ENCODE measurements around the gene OR14K1.
"Not testable (repeated sequence)": the region's sequence is repeated elsewhere in the genome, so short reads cannot be mapped to it uniquely, and the experiment has no call there.

Gene OR14K1
- 0 reads per million in 4 experiments for total RNA-seq

DNA sequence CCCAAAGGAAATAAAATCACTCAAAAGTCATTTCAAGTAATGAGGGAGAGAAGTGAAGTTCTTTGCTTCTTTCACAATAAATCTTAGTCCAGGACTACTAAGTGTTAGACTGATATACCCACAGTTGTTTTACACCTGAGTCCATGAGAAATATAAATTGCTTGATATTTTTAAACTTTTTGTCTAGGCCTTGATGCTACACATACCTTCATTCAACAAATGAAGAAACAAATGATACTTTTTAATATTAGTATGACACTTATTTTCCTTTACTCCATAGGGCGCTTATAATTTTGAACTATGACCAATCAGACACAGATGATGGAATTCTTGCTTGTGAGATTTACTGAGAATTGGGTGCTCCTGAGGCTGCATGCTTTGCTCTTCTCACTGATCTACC, at the start of gene OR14K1:
Gene OR14K1, plus strand, starts transcription at position 301 of the 400 bp plus-strand sequence. Its CDS starts 0 bp downstream, at position 301.
- DNase-seq, result no peak

DNA sequence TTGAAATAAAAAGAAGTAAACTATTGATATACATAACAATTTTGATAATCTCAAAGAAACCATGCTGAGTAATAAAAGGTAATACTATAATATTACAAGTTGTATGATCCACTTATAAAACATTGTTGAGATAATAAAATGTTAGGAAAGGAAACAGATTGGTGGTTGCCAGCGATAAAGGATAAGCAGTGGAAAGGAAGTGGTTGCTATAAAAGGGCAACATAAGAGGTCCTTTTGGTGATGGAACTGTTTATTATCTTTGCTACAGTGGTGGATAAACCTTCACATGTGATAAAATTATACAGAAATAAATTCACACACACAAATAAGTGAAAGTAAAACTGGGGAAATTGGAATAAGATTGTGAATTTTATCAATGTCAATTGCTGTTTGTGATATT, 37.1 kb upstream of the OR14K1 start:
- DNase-seq, result no peak

DNA sequence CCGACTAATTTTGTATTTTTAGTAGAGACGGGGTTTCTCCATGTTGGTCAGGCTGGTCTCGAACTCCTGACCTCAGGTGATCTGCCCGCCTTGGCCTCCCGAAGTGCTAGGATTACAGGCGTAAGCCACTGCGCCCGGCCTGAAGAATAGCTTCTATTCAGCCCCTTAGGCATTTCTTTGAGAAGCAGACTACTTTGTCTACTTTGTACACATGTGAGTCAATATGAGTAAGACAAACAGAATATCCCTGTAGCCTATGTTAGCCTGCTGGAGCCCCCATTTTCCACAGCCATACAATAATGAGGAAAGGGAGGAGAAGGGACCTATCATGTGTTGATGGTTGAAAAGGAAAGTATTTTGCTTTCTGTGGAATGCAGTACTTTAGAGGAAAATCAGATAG, 27.7 kb upstream of the OR14K1 start:
- not testable (repeated sequence) for DNase-seq

GRCh38 chr1:247713753-247714152, 24.7 kb upstream of the OR14K1 start:
- DNase-seq, result no peak

DNA sequence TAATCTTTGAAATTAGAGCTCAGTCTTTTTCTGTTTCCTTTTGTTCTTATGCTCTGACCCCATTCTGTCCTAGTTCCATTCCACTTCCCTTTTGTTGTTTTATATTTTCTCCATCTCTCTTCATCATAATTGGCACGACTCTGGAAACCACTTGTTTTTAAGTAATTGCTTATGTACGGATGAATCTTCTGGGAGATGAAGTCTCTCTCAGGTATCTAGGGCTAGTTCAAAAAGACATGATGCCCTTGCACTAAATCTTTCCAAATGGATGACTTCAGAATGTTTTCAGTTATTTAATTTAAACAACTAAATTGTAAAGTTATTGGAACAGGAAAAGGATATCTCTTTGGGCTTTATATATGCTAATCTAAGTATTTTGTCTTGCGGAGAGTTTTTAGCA, 21.9 kb upstream of the OR14K1 start, which contains the start of gene OR6F1:
Gene OR6F1, minus strand, starts transcription at position 101 of the 400 bp plus-strand sequence. CDS start 3,891 bp downstream, outside the sequence.
- DNase-seq, result no peak

DNA sequence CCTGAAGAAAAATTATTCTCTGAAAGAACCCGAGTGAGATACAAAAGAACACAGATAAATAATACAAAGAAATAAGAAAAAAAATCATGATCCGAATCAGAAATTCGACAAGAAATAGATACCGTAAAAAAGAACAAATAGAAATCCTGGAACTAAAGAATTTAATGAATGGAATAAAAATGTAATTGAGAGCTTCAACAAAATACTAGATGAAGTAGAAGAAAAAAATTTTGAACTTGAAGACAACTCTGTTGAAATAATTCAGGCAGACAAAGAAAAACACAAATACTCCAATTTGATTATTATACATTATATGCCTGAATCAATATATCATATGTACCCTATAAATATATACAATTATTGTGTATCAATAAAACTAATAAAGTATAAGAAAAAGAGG, 17.2 kb upstream of the OR14K1 start:
- DNase-seq, result no peak

DNA sequence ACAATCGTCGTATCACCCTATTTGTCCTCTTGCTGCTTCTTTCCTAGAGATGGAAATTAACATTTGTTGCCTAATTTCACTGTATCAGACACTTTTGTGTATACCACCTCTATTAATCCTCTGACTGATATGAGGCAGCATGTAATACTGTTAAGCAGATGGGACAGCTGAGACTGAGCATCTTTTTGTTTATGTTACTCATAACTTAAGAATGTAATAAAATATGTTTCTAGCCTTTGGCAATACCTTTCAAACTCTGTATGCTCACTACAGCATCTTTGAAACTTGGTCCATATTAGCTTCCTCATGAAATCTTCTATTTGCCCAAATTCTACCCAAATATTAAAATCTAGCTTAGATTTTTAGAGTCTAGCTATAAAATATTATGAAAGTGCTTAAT, 2.3 kb downstream of the OR14K1 start:
- DNase-seq, result no peak

DNA sequence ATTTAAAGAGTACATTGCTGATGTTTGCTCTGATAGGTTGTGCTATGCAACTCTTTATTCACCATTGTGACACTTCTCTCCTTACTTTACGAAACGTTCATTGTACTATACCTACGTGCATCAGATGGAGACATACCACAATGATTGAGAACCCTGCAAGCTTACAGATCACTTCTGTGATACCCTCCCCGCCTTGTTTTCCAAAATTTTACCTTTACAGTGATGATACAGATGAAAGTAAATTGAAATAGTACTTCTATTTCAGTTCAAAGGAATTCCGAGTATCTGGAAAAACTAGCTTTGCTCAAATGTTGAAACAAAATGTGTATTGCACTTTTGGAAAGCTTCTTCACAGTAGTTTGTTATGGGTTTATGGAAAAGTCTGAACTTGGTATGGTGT, 3.3 kb downstream of the OR14K1 start:
- DNase-seq, result no peak

GRCh38 chr1:247742215-247742760, 3.9 kb downstream of the OR14K1 start:
- not testable (repeated sequence) for DNase-seq

DNA sequence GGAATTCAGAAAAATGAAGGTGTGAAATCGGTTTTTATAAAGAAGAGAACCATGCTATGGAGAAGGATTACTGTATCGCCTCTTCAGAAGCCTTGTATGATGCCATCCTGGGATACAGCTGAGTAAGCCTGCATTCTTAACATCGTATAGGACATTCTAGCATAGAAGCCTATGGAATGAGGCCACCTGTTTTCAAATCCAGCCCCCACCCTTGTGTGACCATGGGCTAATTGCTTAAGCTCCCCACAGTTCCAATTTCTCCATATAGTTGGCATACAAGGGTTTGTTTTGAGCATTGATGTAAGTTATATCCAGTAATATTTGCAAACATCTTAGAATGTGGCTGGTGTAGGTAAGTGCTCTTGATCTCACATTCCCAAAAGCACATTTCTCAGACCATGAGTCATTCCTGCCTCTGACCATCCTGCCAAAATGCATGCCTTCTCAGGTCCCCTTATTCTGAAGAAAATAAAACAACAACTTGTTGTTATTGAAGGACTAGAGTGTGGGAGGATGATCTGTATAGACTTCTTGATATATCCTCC, 8.0 kb downstream of the OR14K1 start:
- no peak for DNase-seq

GRCh38 chr1:247747616-247748015, 9.2 kb downstream of the OR14K1 start:
- DNase-seq, result no peak

GRCh38 chr1:247748041-247748440, 9.6 kb downstream of the OR14K1 start, which contains the start of gene OR14A2:
Gene OR14A2 (minus strand): TSS chr1:247748141.
- DNase-seq, result no peak

GRCh38 chr1:247749870-247750269, 11.5 kb downstream of the OR14K1 start:
- DNase-seq, result no peak

GRCh38 chr1:247754311-247754710, 15.9 kb downstream of the OR14K1 start:
- DNase-seq, result not testable (repeated sequence)

DNA sequence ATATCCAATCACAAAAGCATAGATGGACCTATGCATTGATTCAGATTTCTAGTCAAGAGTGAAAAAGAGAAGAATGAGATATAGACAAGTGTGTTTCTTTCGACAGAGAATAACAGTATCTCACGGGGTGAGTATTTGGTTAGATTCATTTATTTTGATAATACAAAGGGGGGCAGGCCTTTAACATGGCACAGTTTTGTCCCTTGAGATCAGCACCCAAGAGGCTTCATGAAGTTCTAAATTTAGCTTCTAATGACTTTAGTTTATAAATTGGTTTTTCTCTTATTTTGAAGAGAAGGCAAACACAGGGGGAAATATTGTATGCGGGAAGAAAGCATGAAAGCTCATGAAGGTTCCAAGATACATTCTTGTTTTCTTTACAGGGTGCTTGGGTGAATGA, 22.0 kb downstream of the OR14K1 start, which contains the start of gene OR1C1:
Gene OR1C1, minus strand, starts transcription at position 101 of the 400 bp plus-strand sequence. CDS start 2,150 bp downstream, outside the sequence.
- DNase-seq, result no peak

DNA sequence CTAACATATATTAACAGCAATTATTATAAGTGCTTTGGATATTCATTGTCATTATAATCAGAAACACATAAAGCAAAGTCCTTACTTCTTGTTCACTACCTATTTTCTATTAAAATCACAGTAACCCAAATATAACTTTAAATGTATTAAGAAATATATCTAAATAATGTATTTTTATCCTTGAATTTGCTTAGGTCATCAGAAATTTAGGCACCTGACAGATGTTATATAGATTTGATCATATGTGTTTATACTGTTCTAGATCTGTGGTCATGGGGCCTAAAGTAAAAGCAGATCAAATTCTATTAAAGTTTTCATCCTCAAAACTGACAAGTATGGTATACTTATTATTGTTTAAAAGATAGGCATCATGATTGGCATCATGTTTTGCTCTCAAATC, 31.2 kb downstream of the OR14K1 start:
- no peak for DNase-seq

All from effector CD8-positive, alpha-beta T cell (primary cell).